CD4-positive, alpha-beta T cell treated with Interferon gamma for 1 hour (primary cell): ENCODE measurements around the gene NYAP2.

ENCODE experiments used
- DNase-seq: peaks from one replicate; pipeline ENCODE4 v3.0.0-alpha.2; 2020

Gene NYAP2

GRCh38 chr2:225488743-225489142, 89.2 kb downstream of the NYAP2 start:
- no peak for DNase-seq

GRCh38 chr2:225493420-225494099, 94.0 kb downstream of the NYAP2 start:
- no peak for DNase-seq

- DNase-seq, result no peak
Observed at GRCh38 chr2:225494100-225494459, 94.6 kb downstream of the NYAP2 start.

- no peak for DNase-seq
Observed at GRCh38 chr2:225495706-225496105, 96.2 kb downstream of the NYAP2 start.

GRCh38 chr2:225496568-225496967, 97.1 kb downstream of the NYAP2 start:
- DNase-seq, result no peak

GRCh38 chr2:225497166-225497565, 97.7 kb downstream of the NYAP2 start:
- no peak for DNase-seq

GRCh38 chr2:225501022-225501421, 101.5 kb downstream of the NYAP2 start:
- no peak for DNase-seq

- DNase-seq, result no peak
Observed at GRCh38 chr2:225502971-225503370, 103.5 kb downstream of the NYAP2 start.

GRCh38 chr2:225510796-225511195, 111.3 kb downstream of the NYAP2 start:
- DNase-seq, result no peak

- no peak for DNase-seq
Observed at GRCh38 chr2:225512469-225512868, 113.0 kb downstream of the NYAP2 start.

GRCh38 chr2:225512876-225513540, 113.5 kb downstream of the NYAP2 start:
- no peak for DNase-seq

- DNase-seq, result no peak
Observed at GRCh38 chr2:225515033-225515432, 115.5 kb downstream of the NYAP2 start.

GRCh38 chr2:225526760-225527390, 127.4 kb downstream of the NYAP2 start:
- no peak for DNase-seq

GRCh38 chr2:225531559-225531958, 132.0 kb downstream of the NYAP2 start:
- DNase-seq, result no peak

GRCh38 chr2:225532096-225532495, 132.6 kb downstream of the NYAP2 start:
- DNase-seq, result no peak

- DNase-seq, result no peak
Observed at GRCh38 chr2:225534037-225534436, 134.5 kb downstream of the NYAP2 start.

- DNase-seq, result no peak
Observed at GRCh38 chr2:225534697-225535096, 135.2 kb downstream of the NYAP2 start.

- DNase-seq, result no peak
Observed at GRCh38 chr2:225536036-225536435, 136.5 kb downstream of the NYAP2 start.

- no peak for DNase-seq
Observed at GRCh38 chr2:225543626-225544025, 144.1 kb downstream of the NYAP2 start.

- no peak for DNase-seq
Observed at GRCh38 chr2:225556461-225556860, 157.0 kb downstream of the NYAP2 start.

GRCh38 chr2:225558399-225559071, 159.0 kb downstream of the NYAP2 start:
- no peak for DNase-seq

GRCh38 chr2:225559072-225559415, 159.5 kb downstream of the NYAP2 start:
- no peak for DNase-seq

- no peak for DNase-seq
Observed at GRCh38 chr2:225566798-225567197, 167.3 kb downstream of the NYAP2 start.

- DNase-seq, result no peak
Observed at GRCh38 chr2:225569995-225570394, 170.5 kb downstream of the NYAP2 start.
